VCaP (cell line): ENCODE data around the gene NCBP2.

Experiments
- H3K27ac ChIP-seq: fragments of 450-650 bp; 2 replicates; pipeline ENCODE4 v1.5.1; 2017
- CTCF ChIP-seq: fragments of 450-650 bp; conservative IDR thresholded peaks from 2 replicates; pipeline ENCODE4 v1.5.1; 2017; ENCODE audit warnings: mild to moderate bottlenecking, moderate library complexity

Gene NCBP2

DNA sequence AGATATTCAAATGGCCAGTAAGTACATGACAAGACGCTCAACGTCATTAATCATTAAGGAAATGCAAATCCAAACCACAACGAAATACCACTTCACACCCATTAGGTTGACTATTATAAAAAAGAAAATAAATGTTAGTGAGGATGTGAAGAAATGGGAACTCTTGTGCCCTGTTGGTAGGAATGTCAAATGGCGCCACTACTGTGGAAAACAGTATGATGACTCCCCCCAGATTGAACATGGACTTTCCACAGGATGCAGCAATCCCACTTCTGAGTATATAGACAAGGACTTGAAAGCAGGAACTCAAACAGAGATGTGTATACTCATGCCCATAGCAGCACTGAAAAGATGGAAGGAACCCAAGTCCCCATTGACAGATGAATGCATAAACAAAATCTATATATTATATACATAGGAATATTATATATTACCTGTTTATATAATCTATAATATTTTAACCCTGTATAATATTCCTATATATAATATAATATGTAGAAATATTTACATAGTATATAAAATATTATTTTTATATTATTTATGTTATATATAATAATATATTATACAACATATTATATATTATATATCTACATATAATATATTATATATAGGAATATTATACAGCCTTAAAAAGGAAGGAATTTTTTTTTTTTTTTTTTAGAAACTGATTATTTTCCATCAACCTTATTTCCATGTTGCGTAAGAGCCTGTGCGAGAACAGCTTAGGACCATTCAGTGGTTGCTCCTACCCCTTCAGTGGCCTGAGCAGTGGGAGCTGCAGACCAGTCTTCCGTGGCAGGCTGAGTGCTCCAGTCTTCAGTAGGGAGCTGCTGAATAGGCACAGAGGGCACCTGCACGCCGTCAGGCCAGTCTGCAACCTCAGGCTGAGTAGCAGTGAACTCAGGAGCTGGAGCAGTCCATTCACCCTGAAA, 43.9 kb upstream of the NCBP2 start:
- no peak for TF ChIP-seq CTCF
- no peak overlapping the region for H3K27ac ChIP-seq

DNA sequence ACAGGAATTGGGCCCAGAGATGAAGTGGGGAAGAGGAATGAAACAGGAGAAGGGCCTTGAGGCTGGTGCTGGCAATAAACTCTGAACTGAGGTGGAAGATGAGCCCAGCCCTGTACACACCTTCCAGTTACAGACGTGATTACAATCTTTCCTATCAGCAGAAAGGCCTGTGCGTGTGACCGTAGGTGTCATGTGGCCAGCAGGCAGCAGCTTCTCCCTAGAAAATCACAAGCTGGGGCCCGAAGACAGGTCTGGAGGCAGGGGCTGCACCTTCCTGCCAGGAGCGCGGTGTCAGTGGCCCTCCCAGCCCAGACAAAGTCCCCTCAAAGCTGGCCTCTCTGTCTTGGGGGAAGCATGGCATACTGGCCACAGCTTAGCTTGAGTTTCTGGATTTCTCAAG, 43.0 kb upstream of the NCBP2 start:
- H3K27ac ChIP-seq, result no peak overlapping the region
- TF ChIP-seq CTCF, result no peak

- no peak for TF ChIP-seq CTCF
- H3K27ac ChIP-seq, result no peak overlapping the region
Observed at GRCh38 chr3:196983186-196983585, 40.9 kb upstream of the NCBP2 start.

GRCh38 chr3:196981657-196982056, 39.3 kb upstream of the NCBP2 start:
- TF ChIP-seq CTCF, result no peak

DNA sequence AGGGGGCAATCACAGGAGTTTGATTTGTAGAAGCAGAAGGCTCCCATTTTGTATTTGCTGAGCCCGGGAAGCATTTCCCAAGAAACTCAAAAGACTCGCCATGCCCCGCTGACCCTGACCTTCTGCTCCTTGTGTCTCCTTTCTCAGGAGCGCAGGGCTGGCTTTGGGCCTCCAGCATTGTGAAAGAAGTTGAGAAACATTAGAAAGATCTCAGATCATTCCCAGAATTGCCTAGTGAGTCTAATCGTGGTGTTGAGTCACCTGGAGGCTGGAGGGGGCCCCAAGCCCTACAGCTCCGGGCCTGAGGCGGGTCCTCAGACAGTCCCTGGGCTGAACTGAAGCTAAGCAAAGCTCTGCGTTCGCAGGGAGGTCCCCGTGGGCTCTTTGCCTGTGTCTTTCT, 37.2 kb upstream of the NCBP2 start:
- TF ChIP-seq CTCF, result no peak
- no peak overlapping the region for H3K27ac ChIP-seq

More at GRCh38 chr3:196981657-196982056, 39.3 kb upstream of the NCBP2 start:
- no peak overlapping the region for H3K27ac ChIP-seq

GRCh38 chr3:196976941-196977340, 34.6 kb upstream of the NCBP2 start:
- no peak overlapping the region for H3K27ac ChIP-seq
- no peak for TF ChIP-seq CTCF

DNA sequence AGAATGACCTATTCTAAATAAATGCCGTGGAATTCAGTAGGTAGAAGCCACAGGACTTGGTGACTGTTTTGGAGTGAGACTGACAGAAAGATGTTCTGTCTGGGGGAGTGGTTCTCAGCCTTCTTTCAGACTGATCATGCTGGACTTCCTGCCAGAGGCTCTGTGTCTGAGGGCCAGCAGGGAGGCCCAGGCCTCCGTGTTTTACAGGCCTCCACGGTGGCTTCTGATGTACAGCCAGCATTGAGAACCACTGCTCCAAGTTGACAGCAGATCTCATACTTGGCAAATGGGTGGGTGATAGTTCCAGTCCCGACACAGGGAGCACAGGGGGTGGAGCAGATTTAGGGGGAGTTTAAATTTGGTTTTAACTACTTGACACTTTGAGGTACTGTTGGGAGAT, 33.0 kb upstream of the NCBP2 start:
- TF ChIP-seq CTCF, result no peak
- no peak overlapping the region for H3K27ac ChIP-seq
